HepG2 (cell line): ENCODE measurements around the gene PNKP. TPM values are rescaled to one million over a fixed set of nuclear protein-coding genes. Genes with fewer than 3 reads are reported as not detected.

Experiments
- ATAC-seq: fragments of 200-7000 bp; cut with Tn5 transposase; 3 replicates; pipeline ENCODE4 v1.9.1; 2020; ENCODE audit warnings: mild to moderate bottlenecking, moderate library complexity
- BruUV-seq: library from RNA; stranded (reverse); fragments of 400-500 nt; replicated peaks from 2 replicates; lab custom pipeline; 2021; lab: Mats Ljungman, UMichigan
- CTCF ChIA-PET: fragments of 300-600 bp; formaldehyde crosslinking; extraction: SDS; loops from one replicate; lab custom pipeline; 2021; ENCODE audit warnings: low total read pairs, inconsistent platforms, low intra/inter-chr PET ratio; lab: Yijun Ruan, JAX
- POLR2A ChIA-PET: fragments of 350-600 bp; sonication (Branson Sonifier 250); formaldehyde crosslinking; loops from one replicate; lab custom pipeline; 2020; ENCODE audit warnings: antibody characterized with exemption, inconsistent platforms; lab: Yijun Ruan, JAX
- DNase-seq: peaks from one replicate; pipeline ENCODE4 v3.0.0-alpha.2; 2015; ENCODE audit warnings: low spot score
- FAIRE-seq: peaks from 3 replicates; lab custom pipeline; 2011; peaks lifted over from hg19 to GRCh38; lab: Jason Lieb, UNC
- H2AFZ ChIP-seq: one replicate; pipeline ENCODE4 v1.6.1; 2011; ENCODE audit warnings: low read length, inconsistent platforms
- H3K27ac ChIP-seq: fragments of 300-600 bp; 3 replicates; pipeline ENCODE4 v1.8.0; 2011; ENCODE audit warnings: mixed run types, mild to moderate bottlenecking, mixed read lengths, low read length, inconsistent platforms; ENCODE audit not compliant: insufficient read depth; ENCODE audit errors: extremely low read length
- H3K27me3 ChIP-seq, 2 experiments: fragments of 200-600 bp in 1 of 2; 2 replicates in 1 of 2; 3 replicates in 1 of 2; pipeline versions ENCODE4 v1.6.0 to v1.8.0; 2011; ENCODE audit warnings: low read length in 2 of 2, mild to moderate bottlenecking in 2 of 2, moderate library complexity in 2 of 2, inconsistent platforms in 1 of 2; ENCODE audit not compliant: insufficient read depth in 2 of 2, control insufficient read depth in 1 of 2
- H3K36me3 ChIP-seq, 2 experiments: fragments of 200-600 bp in 1 of 2; replicated peaks in 1 of 2; 2 replicates in 1 of 2; 3 replicates in 1 of 2; pipeline versions ENCODE4 v1.5.1 to v1.8.0; 2011; ENCODE audit warnings: low read length in 2 of 2, inconsistent platforms in 1 of 2; ENCODE audit not compliant: insufficient read depth in 2 of 2, control insufficient read depth in 1 of 2
- H3K4me1 ChIP-seq: 2 replicates; pipeline ENCODE4 v1.5.1; 2012; ENCODE audit warnings: low read length, inconsistent platforms; ENCODE audit not compliant: insufficient read depth
- H3K4me2 ChIP-seq: 2 replicates; pipeline ENCODE4 v1.6.0; 2011; ENCODE audit warnings: low read depth, low read length, inconsistent platforms
- H3K4me3 ChIP-seq, 3 experiments: fragments of 200-600 bp in 1 of 3; sonication (generic), shearing (Covaris generic) in 1 of 3; replicated peaks in 1 of 3; 2 replicates each; pipeline ENCODE4 v1.5.1; 2011 to 2016; ENCODE audit warnings: low read length in 3 of 3, inconsistent platforms in 2 of 3, low read depth in 2 of 3, mild to moderate bottlenecking in 2 of 3, control low read depth in 1 of 3, mixed read lengths in 1 of 3; ENCODE audit not compliant: insufficient read depth in 1 of 3
- H3K79me2 ChIP-seq: one replicate; pipeline ENCODE4 v1.6.1; 2011; ENCODE audit warnings: low read length, inconsistent platforms; ENCODE audit not compliant: insufficient read depth
- H3K9ac ChIP-seq: 2 replicates; pipeline ENCODE4 v1.6.0; 2011; ENCODE audit warnings: mild to moderate bottlenecking, low read depth, low read length, inconsistent platforms; ENCODE audit not compliant: insufficient read depth
- H3K9me3 ChIP-seq: 2 replicates; pipeline ENCODE4 v1.5.1; 2012; ENCODE audit warnings: mild to moderate bottlenecking, low read length
- H4K20me1 ChIP-seq: 2 replicates; pipeline ENCODE4 v1.6.0; 2011; ENCODE audit warnings: inconsistent platforms, mild to moderate bottlenecking, low read length, moderate library complexity; ENCODE audit not compliant: insufficient read depth
- AGO2 ChIP-seq: fragments of 200-400 bp; formaldehyde crosslinking; optimal IDR thresholded peaks from 2 replicates; pipeline ENCODE3; 2017; ENCODE audit warnings: mild to moderate bottlenecking, low read depth, low read length, moderate library complexity
- IKZF1 ChIP-seq: fragments of 450-650 bp; IDR thresholded peaks from 2 replicates; pipeline ENCODE4 v1.7.1; 2016
- IKZF4 ChIP-seq: sonication (generic); formaldehyde crosslinking; IDR thresholded peaks from 2 replicates; pipeline ENCODE4 v1.5.1; 2020; ENCODE audit warnings: borderline replicate concordance, mild to moderate bottlenecking, low read depth, missing genetic modification reagents; ENCODE audit errors: not compliant biosample characterization
- NCOR1 ChIP-seq: fragments of 200-600 bp; sonication (generic); IDR thresholded peaks from 2 replicates; pipeline ENCODE4 v1.7.0; 2017; ENCODE audit warnings: antibody characterized with exemption, low read length, borderline replicate concordance
- RFXANK ChIP-seq: IDR thresholded peaks from 2 replicates; pipeline ENCODE4 v1.6.1; 2016
- ZKSCAN1 ChIP-seq: fragments of 150-350 bp; IDR thresholded peaks from 2 replicates; pipeline ENCODE4 v1.6.1; 2014; ENCODE audit warnings: low read length
- ZNF747 ChIP-seq: sonication (generic); formaldehyde crosslinking; IDR thresholded peaks from 2 replicates; pipeline ENCODE4 v1.8.1; 2023; ENCODE audit warnings: missing genetic modification reagents, mild to moderate bottlenecking, borderline replicate concordance
- WGBS: methylation state at CpG from one replicate; pipeline ENCODE4 v1.1.6; 2017; ENCODE audit warnings: low lambda C conversion rate; 5-methylcytosine and 5-hydroxymethylcytosine counted together
- in situ Hi-C: cut with HindIII; loops from 2 replicates; pipeline ENCODE4 v1.10.0; 2017; ENCODE audit warnings: low pct_unique_long_range_greater_than_20kb; ENCODE audit not compliant: extremely low pct_ligation_motif_present
- intact Hi-C: fragments of 100-400 bp; cut with micrococcal nuclease; formaldehyde crosslinking; loops from one replicate; pipeline ENCODE4 v1.10.0; 2022; ENCODE audit not compliant: unreplicated experiment
- polyA plus RNA-seq, 8 experiments: library from polyadenylated mRNA; depleted of rRNA in 3 of 8; stranded (reverse) in 7 of 8; unstranded in 1 of 8; fragments of >200 nt; fragmentation: Illumina TruSeq in 4 of 8; extraction: Trizol in 4 of 8; gene quantifications; 2 replicates each; pipeline versions ENCODE4 v1.2.1 to v1.2.3, GENCODE V29; 2011 to 2016; ENCODE audit warnings: low read depth in 4 of 8, missing spikeins in 1 of 8, mixed read lengths in 1 of 8; ENCODE audit not compliant: insufficient read depth in 1 of 8
- total RNA-seq, 5 experiments: library from RNA; depleted of rRNA; stranded (reverse); fragments of >200 nt; fragmentation: Illumina TruSeq; extraction: Trizol; gene quantifications; 2 replicates each; pipeline ENCODE4 v1.2.3, GENCODE V29; 2016; ENCODE audit warnings: low read depth in 1 of 5
- TF ChIP-seq, protein P1 (sequence below), 2 experiments: sonication (generic) in 1 of 2; formaldehyde crosslinking in 1 of 2; IDR thresholded peaks; 2 replicates each; pipeline versions ENCODE4 v1.6.1 to v1.9.0; 2014 to 2022; ENCODE audit warnings: antibody characterized with exemption in 1 of 2, borderline replicate concordance in 1 of 2, inconsistent platforms in 1 of 2, low read depth in 1 of 2, missing genetic modification reagents in 1 of 2
- TF ChIP-seq, protein P2 (sequence below): sonication (generic); formaldehyde crosslinking; IDR thresholded peaks from 2 replicates; pipeline ENCODE4 v1.9.0; 2021; ENCODE audit warnings: missing genetic modification reagents, borderline replicate concordance

PNKP gene
- total and polyA plus RNA-seq, 2 of the 13 experiments (the other 11 are each of a cell fraction or from before 2014, with no cell fraction given) = 12.7 to 27.1 TPM

DNA sequence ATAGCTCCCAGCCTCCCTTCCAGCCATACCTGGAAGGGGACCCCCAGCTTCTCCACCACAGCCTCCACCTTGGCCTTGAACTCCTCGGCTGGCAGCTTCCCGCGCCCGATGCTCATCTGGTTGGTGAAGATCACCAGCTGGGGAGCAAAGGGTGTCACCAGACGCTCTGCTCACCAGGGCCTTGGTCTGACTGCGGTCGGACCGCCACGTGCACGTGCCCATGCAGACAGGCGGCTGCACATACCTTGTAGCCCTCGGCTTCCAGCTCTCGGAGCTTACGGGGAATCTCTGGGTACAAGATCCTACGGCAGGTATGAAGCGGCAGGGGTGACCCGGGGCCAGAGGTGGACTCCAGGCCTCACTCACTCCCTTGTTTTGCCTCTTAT is 3.4 kb downstream of the PNKP start:
- 99% methylated on average over 8 of the region's 17 CpGs for WGBS
- Histone ChIP-seq H2AFZ (no peak overlapping the region), H3K4me3 (no peak overlapping the region), H3K79me2 (peaks cover 16% of the 10 kb centered on the region), H3K27ac (no peak overlapping the region), H3K36me3 (peaks cover 14 to 39% of the 10 kb centered on the region in 2 experiments), H4K20me1 (peaks cover 6% of the 10 kb centered on the region), H3K9ac (no peak overlapping the region), H3K27me3 (no peaks in the 10 kb centered on the region; a peak in 1 of 5 replicates), H3K9me3 (no peaks in the 10 kb centered on the region), H3K4me2 (no peak overlapping the region), H3K4me1 (peaks cover 42% of the 10 kb centered on the region)
- ATAC-seq (no peak), DNase-seq (no peak), FAIRE-seq (no peak)
- TF ChIP-seq IKZF4 (CRISPR knock-in tag) (no peak), AGO2 (peak; percentile 48)
- ChIA-PET CTCF (no interaction called here), POLR2A (interaction anchor here (2.4 kb wide), 1 partner anchor 13 kb away, joined by 24 read pairs; the partner anchor contains the start of gene PTOV1)
- BruUV-seq = no TSS peak
- intact Hi-C loops = no loop called here
- in situ Hi-C loops = no loop called here

DNA sequence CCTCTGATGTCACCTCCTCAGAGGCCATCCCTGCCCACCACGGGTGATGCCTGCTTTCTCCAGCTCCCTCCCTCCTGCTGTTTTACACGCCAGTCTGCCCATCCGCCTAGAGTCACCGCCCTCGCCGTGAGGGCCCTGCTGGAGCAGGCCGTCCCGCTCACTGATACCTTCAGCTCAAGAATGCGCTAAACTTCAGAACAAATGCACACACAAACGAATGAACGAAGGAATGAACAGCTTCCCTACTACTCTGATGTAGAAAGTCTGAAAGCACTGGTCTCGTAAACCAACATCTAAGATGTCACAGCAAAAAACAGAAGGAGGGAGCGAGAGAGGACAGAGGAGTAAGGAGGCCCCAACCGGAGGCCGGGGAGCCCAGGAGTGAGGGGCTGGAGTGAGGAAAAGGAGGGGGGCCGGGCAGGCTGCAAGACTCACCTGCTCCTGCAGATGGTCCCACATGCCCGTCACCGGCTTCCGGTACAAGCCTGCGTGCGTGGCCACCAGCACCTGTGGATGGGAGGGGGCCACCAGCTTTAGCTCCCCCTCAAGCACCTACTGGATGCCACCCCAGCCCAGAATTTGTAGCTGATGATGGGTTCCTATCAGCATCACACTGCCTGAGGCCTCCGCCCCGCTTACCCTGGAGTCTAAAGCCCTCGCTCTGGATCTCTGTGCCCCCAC is 4.0 kb downstream of the PNKP start:
- H3K36me3 ChIP-seq = peaks cover 19 to 45% of the 10 kb centered on the region in 2 experiments
- no TSS peak for BruUV-seq
- TF ChIP-seq, protein P1, sequence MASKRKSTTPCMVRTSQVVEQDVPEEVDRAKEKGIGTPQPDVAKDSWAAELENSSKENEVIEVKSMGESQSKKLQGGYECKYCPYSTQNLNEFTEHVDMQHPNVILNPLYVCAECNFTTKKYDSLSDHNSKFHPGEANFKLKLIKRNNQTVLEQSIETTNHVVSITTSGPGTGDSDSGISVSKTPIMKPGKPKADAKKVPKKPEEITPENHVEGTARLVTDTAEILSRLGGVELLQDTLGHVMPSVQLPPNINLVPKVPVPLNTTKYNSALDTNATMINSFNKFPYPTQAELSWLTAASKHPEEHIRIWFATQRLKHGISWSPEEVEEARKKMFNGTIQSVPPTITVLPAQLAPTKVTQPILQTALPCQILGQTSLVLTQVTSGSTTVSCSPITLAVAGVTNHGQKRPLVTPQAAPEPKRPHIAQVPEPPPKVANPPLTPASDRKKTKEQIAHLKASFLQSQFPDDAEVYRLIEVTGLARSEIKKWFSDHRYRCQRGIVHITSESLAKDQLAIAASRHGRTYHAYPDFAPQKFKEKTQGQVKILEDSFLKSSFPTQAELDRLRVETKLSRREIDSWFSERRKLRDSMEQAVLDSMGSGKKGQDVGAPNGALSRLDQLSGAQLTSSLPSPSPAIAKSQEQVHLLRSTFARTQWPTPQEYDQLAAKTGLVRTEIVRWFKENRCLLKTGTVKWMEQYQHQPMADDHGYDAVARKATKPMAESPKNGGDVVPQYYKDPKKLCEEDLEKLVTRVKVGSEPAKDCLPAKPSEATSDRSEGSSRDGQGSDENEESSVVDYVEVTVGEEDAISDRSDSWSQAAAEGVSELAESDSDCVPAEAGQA (IDR thresholded peaks at IDR 0.05; ENCODE audit: low read depth) = no peak
- TF ChIP-seq, protein P1 (CRISPR knock-in tag; IDR thresholded peaks at IDR 0.05; ENCODE audit: borderline replicate concordance) = no peak
- TF ChIP-seq ZKSCAN1 (no peak), RFXANK (no peak), NCOR1 (no peak), ZNF747 (CRISPR knock-in tag) (no peak), IKZF1 (no peak)
- TF ChIP-seq, protein P2, sequence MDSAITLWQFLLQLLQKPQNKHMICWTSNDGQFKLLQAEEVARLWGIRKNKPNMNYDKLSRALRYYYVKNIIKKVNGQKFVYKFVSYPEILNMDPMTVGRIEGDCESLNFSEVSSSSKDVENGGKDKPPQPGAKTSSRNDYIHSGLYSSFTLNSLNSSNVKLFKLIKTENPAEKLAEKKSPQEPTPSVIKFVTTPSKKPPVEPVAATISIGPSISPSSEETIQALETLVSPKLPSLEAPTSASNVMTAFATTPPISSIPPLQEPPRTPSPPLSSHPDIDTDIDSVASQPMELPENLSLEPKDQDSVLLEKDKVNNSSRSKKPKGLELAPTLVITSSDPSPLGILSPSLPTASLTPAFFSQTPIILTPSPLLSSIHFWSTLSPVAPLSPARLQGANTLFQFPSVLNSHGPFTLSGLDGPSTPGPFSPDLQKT = no peak

More for the DNA sequence above, 4.0 kb downstream of the PNKP start:
- ChIA-PET POLR2A (interaction anchor here (1.0 to 2.4 kb wide), 2 partner anchors 12 to 13 kb away, joined by 3 to 24 read pairs; partner anchors contain the start of gene PTOV1), CTCF (no interaction called here)
- DNase-seq (no peak), ATAC-seq (no peak), FAIRE-seq (no peak)
- H3K9me3 ChIP-seq = no peaks in the 10 kb centered on the region
- peaks cover 16% of the 10 kb centered on the region for H3K79me2 ChIP-seq
- peaks cover 6% of the 10 kb centered on the region for H4K20me1 ChIP-seq
- H3K9ac ChIP-seq = no peak overlapping the region
- in situ Hi-C loops = no loop called here
- intact Hi-C loops = no loop called here
- H3K4me2 ChIP-seq = no peak overlapping the region
- WGBS = 94% methylated on average over 21 of the region's 24 CpGs
- H3K27ac ChIP-seq = no peak overlapping the region
- H3K4me3 ChIP-seq = no peak overlapping the region
- no peak overlapping the region for H2AFZ ChIP-seq
- peaks cover 36% of the 10 kb centered on the region for H3K4me1 ChIP-seq
- no peaks in the 10 kb centered on the region; a peak in 1 of 5 replicates for H3K27me3 ChIP-seq
